SW 1271 (cell line): Measurements from ENCODE around the gene ZNF124.

Experiments used
- DNase-seq, 2 experiments: peaks; one replicate each; lab custom pipeline; 2025; lab: John Stamatoyannopoulos, UW

ZNF124 gene

DNA sequence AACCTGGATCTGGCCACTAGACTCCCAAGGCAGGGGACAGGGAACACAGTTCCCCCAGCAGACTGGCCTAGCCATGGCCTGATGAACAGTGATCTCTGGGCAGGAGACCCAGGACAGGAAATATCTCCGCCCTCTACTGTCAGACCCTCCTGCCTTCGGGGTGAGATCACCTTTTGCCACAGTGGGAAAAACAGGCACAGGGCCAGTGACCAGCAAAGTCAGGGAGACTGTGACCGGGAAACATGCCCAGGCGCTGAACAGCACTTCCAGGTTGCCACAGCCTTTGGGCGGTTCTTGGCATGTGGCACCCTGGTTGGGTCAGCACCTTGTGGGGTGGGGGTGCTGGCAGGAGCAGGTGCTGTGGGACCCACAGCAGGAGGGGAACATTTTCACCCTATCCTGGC lies 58.7 kb downstream of the ZNF124 start:
- peak in 1 of 2 experiments; percentile 27 for DNase-seq

DNA sequence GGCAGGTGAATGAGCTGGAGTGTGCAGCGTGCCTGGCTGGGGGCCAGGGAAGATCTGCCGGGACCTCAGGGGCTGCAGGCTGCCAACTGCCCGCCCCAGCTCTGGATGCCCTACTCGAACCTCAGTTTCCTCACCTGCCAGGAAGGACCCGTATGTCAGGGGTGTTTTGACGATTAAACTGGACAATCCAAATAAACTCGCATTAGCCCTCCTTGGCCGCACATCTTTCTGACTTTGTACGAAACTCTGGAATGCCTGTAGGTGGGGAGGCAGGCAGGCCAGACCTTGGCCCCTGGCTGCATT lies 59.4 kb downstream of the ZNF124 start:
- DNase-seq, result no peak

DNA sequence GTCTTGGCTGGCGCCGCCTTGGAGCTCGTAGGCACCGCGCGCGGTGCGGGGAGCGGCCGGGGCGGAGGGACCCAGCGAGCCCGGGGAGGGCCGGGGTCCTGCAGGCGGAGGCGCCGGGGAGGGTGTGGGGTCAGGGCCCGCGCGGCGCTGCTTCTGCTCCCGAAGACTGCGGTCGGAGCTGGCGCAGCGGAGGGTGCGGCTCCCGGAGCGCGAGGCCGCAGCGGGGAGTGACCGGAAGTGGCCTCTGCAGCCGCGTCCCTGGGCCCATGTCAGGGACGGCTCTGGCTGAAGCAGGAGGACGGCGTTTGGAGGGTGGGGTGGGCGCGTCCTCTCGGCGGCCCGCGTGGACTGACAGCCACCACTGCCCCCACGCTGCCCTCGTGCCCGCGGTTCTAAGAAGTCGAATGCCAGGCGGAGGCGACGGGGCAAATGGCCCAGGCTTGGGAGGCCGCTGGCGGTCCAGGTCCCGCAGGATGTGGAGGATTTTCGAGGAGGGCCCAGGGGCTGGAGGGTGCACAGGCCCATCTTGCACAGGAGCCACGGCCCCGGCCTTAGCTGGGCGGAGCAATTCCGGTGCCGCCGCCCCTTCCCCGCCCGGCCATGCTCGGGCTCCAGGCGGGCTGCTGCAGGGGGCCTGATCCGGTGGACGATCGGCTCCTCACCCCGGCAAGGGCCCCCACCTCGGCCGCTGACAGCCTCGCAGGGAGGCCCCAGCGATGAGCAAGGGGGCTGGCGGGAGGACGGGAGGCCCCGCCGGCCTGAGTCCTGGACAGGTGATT lies 59.9 kb downstream of the ZNF124 start:
- peak; percentile 48 to 59 for DNase-seq

DNA sequence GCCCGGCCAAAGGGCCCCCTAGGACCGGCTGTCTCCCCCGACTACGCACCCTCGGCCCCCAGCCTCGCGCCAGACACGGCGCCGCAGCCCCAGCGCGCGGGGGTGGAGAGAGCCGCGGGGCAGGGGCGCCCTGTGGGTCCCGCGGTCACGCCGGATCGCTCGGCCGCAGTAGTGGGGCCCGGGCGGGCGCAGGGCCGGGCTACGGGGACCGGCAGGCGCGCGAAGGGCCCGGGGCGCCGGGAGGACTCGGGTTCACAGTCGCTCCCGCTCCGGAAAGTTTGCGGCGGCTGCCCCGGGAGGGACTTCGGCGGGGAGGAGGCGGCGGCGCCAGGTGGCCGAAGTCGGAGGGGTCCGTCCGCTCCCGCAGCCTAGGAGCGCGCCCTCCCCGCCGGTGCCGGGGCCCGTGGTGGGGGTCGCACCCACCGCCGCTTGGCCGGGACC lies 60.5 kb downstream of the ZNF124 start:
- no peak for DNase-seq

DNA sequence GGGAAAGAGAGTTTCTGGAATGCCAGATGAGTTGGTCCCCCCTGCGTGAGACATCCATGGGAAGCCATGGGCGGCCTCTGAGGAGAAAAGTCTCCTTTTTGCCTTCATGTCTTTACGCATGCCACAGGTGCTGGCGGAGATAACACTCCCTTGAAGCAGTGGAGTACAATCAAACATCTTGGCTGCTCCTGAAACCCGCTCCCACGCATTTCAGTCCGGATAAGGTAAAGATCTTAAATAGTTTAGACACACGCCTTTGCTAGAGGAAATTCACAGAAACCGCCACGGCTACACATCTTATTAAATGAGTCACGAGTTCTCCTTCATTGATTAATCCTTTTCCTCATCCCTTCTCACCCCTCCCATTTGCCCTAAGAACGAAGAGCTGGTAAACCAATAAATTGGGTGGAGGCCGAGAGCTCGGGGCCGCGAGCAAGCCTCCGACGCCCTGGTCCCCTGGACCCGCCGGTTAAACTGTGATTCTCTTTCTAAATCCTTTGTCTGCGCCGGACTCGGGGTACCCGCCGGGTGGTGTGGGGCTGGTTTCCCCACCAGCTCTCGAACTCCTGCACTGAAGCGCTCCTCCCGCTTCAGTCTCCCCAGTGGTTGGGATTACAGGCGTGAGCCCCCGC lies 61.1 kb downstream of the ZNF124 start:
- DNase-seq, result no peak

DNA sequence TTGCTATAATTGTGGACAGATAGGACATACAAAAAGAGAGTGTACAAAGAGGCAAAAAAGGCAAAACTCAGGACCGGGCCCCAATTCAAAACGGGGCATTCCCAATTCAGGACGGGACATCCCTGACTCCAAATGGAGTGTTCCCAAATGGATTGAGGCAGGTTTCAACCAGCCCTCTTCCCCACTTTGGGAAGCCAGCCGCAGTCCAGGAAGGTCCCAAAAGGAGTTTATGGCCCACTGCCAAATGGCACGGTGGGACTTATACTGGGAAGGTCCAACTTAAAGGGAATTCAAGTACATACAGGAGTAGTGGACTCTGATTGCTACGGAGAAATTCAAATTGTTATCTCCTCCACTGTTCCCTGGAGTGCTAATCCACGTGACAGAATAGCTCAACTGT lies 64.1 kb downstream of the ZNF124 start:
- DNase-seq, result no peak

DNA sequence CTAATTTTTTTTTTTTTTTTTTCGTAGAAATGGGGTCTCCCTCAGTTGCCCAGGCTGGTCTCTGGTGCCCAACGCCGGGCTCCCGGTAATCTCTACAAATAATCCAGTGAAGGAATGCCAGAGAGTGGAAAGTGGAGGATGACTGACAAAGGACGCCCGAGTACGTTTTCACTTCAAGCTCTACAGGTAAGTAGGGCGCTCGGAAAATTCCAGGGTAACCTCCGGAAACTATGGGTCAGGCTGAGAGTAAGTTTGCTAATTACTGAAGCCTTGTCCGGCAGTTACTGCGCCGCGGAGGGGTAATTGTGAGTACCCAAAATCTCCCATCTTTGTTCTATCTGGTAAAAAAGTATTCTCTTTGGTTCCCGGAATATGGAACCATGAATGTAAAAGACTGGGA lies 65.9 kb downstream of the ZNF124 start:
- no peak for DNase-seq
